Ishikawa (cell line): Measurements from ENCODE around the gene IDH2.

Experiments used
- CEBPB ChIP-seq: IDR thresholded peaks from 2 replicates; pipeline ENCODE4 v1.6.1; 2012
- CREB1 ChIP-seq: IDR thresholded peaks from 2 replicates; pipeline ENCODE4 v1.6.1; 2012; ENCODE audit warnings: low read depth
- EGR1 ChIP-seq: IDR thresholded peaks from 2 replicates; pipeline ENCODE4 v1.6.1; 2012
- EP300 ChIP-seq: IDR thresholded peaks from 2 replicates; pipeline ENCODE4 v1.6.1; 2012; ENCODE audit warnings: borderline replicate concordance
- FOXM1 ChIP-seq: IDR thresholded peaks from 2 replicates; pipeline ENCODE4 v1.6.1; 2012; ENCODE audit warnings: low read depth, borderline replicate concordance
- MAX ChIP-seq: IDR thresholded peaks from 2 replicates; pipeline ENCODE4 v1.6.1; 2012
- NFIC ChIP-seq: IDR thresholded peaks from 2 replicates; pipeline ENCODE4 v1.6.1; 2012
- RAD21 ChIP-seq: IDR thresholded peaks from 2 replicates; pipeline ENCODE4 v1.6.1; 2012; ENCODE audit warnings: low read depth
- REST ChIP-seq: IDR thresholded peaks from 2 replicates; pipeline ENCODE4 v1.6.1; 2012; ENCODE audit warnings: low read depth, mild to moderate bottlenecking
- TAF1 ChIP-seq: IDR thresholded peaks from 2 replicates; pipeline ENCODE4 v1.6.1; 2012; ENCODE audit warnings: low read depth, mild to moderate bottlenecking
- TCF12 ChIP-seq: IDR thresholded peaks from 2 replicates; pipeline ENCODE4 v1.6.1; 2012; ENCODE audit warnings: low read depth
- TEAD4 ChIP-seq: IDR thresholded peaks from 2 replicates; pipeline ENCODE4 v1.6.1; 2012
- USF1 ChIP-seq: IDR thresholded peaks from 2 replicates; pipeline ENCODE4 v1.6.1; 2012
- YY1 ChIP-seq: IDR thresholded peaks from 2 replicates; pipeline ENCODE4 v1.6.1; 2012; ENCODE audit warnings: low read depth
- ZBTB7A ChIP-seq: IDR thresholded peaks from 2 replicates; pipeline ENCODE4 v1.6.1; 2012; ENCODE audit warnings: low read depth

Gene IDH2

GRCh38 chr15:90071220-90071807, 31.0 kb downstream of the IDH2 start:
- TF ChIP-seq EGR1 (no peak), RAD21 (peak; percentile 77)

- 0 out of 2 replicates have a peak, but pooled peaks have one; percentile 35 for TF ChIP-seq CEBPB
These were observed 31.6 kb downstream of the IDH2 start for GRCh38 chr15:90070623-90071022.

DNA sequence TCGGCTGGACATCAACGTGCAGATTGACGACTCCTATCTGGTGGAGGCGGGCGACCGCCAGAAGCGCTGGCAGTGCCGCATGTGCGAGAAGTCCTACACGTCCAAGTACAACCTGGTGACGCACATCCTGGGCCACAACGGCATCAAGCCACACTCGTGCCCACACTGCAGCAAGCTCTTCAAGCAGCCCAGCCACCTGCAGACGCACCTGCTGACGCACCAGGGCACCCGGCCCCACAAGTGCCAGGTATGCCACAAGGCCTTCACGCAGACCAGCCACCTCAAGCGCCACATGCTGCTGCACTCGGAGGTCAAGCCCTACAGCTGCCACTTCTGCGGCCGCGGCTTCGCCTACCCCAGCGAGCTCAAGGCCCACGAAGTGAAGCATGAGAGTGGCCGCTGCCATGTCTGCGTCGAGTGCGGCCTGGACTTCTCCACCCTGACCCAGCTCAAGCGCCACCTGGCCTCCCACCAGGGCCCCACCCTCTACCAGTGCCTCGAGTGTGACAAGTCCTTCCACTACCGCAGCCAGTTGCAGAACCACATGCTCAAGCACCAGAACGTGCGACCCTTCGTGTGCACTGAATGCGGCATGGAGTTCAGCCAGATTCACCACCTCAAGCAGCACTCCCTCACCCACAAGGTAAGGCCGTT, 34.2 kb downstream of the IDH2 start:
- TF ChIP-seq TAF1: no peak
- TF ChIP-seq FOXM1: no peak
- no peak for TF ChIP-seq MAX
- no peak for TF ChIP-seq REST
- TF ChIP-seq EGR1: no peak

DNA sequence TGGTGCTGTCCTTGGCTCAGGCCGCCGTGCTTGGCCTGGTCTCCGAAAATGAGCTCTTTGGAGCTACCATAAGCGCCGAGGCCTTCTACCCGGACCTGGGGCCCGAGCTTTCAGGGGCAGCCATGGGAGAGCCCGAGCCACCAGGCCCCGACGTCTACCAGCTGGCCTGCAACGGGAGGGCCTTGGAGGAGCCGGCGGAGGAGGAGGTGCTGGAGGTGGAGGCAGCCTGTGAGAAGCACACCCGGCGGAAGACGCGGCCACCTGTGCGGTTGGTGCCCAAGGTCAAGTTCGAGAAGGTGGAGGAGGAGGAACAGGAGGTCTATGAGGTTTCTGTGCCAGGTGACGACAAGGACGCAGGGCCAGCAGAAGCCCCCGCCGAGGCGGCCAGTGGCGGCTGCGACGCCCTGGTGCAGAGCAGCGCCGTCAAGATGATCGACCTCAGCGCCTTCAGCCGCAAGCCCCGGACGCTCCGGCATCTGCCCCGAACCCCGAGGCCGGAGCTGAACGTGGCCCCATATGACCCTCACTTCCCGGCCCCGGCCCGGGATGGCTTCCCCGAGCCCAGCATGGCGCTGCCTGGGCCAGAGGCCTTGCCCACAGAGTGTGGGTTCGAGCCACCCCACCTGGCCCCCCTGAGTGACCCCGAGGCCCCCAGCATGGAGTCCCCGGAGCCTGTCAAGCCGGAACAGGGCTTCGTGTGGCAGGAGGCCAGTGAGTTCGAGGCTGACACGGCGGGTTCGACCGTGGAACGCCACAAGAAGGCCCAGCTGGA, 34.9 kb downstream of the IDH2 start:
- TF ChIP-seq NFIC (no peak), FOXM1 (no peak), CEBPB (no peak), TAF1 (no peak), TCF12 (no peak), ZBTB7A (no peak), TEAD4 (no peak), EGR1 (no peak), MAX (no peak), REST (no peak), USF1 (no peak), YY1 (no peak), RAD21 (no peak), EP300 (no peak), CREB1 (no peak)

DNA sequence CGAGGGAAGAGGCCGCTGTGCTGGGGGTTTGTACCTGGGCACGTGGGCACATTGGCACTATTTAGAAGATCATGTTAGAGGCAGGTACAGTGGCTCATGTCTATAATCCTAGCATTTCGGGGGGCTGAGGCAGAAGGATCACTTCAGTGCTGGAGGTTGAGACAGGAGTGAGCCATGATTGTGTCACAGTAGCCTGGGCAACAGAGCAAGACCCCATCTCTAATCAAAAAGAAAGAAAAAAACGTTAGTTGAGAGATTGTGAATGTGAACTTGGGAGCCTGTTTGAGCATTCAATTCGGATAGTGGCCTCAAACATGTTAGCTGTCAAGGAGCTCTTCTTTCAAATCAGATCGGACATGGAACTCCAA, 36.6 kb downstream of the IDH2 start:
- no peak for TF ChIP-seq NFIC
- TF ChIP-seq FOXM1: no peak
- no peak for TF ChIP-seq ZBTB7A
- no peak for TF ChIP-seq USF1
- no peak for TF ChIP-seq CEBPB
- no peak for TF ChIP-seq EP300
- TF ChIP-seq REST: no peak
- TF ChIP-seq EGR1: no peak
- TF ChIP-seq TCF12: no peak
- no peak for TF ChIP-seq TAF1
- TF ChIP-seq CREB1: no peak
- TF ChIP-seq RAD21: no peak
- no peak for TF ChIP-seq TEAD4
- no peak for TF ChIP-seq YY1
- no peak for TF ChIP-seq MAX
